Loucy (cell line): ENCODE data around the gene IFNB1.
A peak's percentile ranks its signal among the peaks of the same experiment; 100 is the strongest.

Experiments
- H2AFZ ChIP-seq: fragments of 200-600 bp; sonication (generic); 2 replicates; pipeline ENCODE4 v1.6.0; 2016; ENCODE audit warnings: antibody characterized with exemption, mild to moderate bottlenecking, low read length, moderate library complexity
- H3F3A ChIP-seq: fragments of 200-600 bp; 2 replicates; pipeline ENCODE4 v1.6.0; 2016; ENCODE audit warnings: antibody characterized with exemption, low read depth, mild to moderate bottlenecking
- H3K27me3 ChIP-seq: fragments of 200-600 bp; sonication (generic); 2 replicates; pipeline ENCODE4 v1.6.1; 2014; ENCODE audit warnings: low read length, mild to moderate bottlenecking; ENCODE audit not compliant: insufficient read depth, poor library complexity, severe bottlenecking
- H3K36me3 ChIP-seq: fragments of 200-600 bp; sonication (generic); 2 replicates; pipeline ENCODE4 v1.6.1; 2016; ENCODE audit warnings: low read length; ENCODE audit not compliant: insufficient read depth
- H3K4me1 ChIP-seq: fragments of 200-600 bp; sonication (generic); 2 replicates; pipeline ENCODE4 v1.5.1; 2014; ENCODE audit warnings: low read length, mild to moderate bottlenecking; ENCODE audit not compliant: insufficient read depth, poor library complexity, severe bottlenecking
- H3K4me2 ChIP-seq: fragments of 200-600 bp; sonication (generic); 2 replicates; pipeline ENCODE4 v1.6.0; 2014; ENCODE audit warnings: antibody characterized with exemption, low read length, low read depth, mild to moderate bottlenecking; ENCODE audit not compliant: poor library complexity, severe bottlenecking
- H3K4me3 ChIP-seq: fragments of 200-600 bp; sonication (generic); 2 replicates; pipeline ENCODE4 v1.5.1; 2014; ENCODE audit warnings: low read length, mild to moderate bottlenecking, mixed read lengths; ENCODE audit not compliant: poor library complexity, severe bottlenecking
- H3K79me2 ChIP-seq: fragments of 200-600 bp; sonication (generic); 2 replicates; pipeline ENCODE4 v1.6.1; 2014; ENCODE audit warnings: low read length; ENCODE audit not compliant: insufficient read depth
- H3K9ac ChIP-seq: fragments of 200-600 bp; sonication (generic); 2 replicates; pipeline ENCODE4 v1.6.0; 2014; ENCODE audit warnings: mild to moderate bottlenecking, low read depth, low read length, moderate library complexity; ENCODE audit not compliant: poor library complexity, severe bottlenecking
- H3K9me2 ChIP-seq: fragments of 200-600 bp; sonication (generic); replicated peaks from 2 replicates; pipeline ENCODE4 v1.6.1; 2016; ENCODE audit warnings: low read depth, low read length, mixed read lengths
- H3K9me3 ChIP-seq: fragments of 200-600 bp; sonication (generic); 2 replicates; pipeline ENCODE4 v1.6.1; 2014; ENCODE audit warnings: mild to moderate bottlenecking, antibody characterized with exemption, low read length, low read depth; ENCODE audit not compliant: insufficient read depth
- H4K20me1 ChIP-seq: fragments of 200-600 bp; sonication (generic); 2 replicates; pipeline ENCODE4 v1.6.0; 2014; ENCODE audit warnings: antibody characterized with exemption, low read length, mild to moderate bottlenecking; ENCODE audit not compliant: insufficient read depth, poor library complexity, severe bottlenecking
- EZH2phosphoT487 ChIP-seq: fragments of 200-600 bp; IDR thresholded peaks from 2 replicates; pipeline ENCODE4 v1.6.1; 2018; ENCODE audit warnings: antibody characterized with exemption, mild to moderate bottlenecking, moderate library complexity, borderline replicate concordance
- TF ChIP-seq, protein P1 (sequence below): fragments of 200-600 bp; sonication (generic); conservative IDR thresholded peaks from 2 replicates; pipeline ENCODE4 v1.5.1; 2014; ENCODE audit warnings: mild to moderate bottlenecking, antibody characterized with exemption, low read length

The IFNB1 gene

GRCh38 chr9:21037278-21037677 is 40.5 kb downstream of the IFNB1 start:
- H3F3A ChIP-seq, result no peaks in the 10 kb centered on the region
- no peaks in the 10 kb centered on the region for H3K9me3 ChIP-seq
- no peaks in the 10 kb centered on the region for H3K9me2 ChIP-seq
- no peaks in the 10 kb centered on the region for H3K27me3 ChIP-seq
- H4K20me1 ChIP-seq, result no peaks in the 10 kb centered on the region
- H3K4me1 ChIP-seq, result peaks cover 16% of the 10 kb centered on the region
- H3K9ac ChIP-seq, result no peak overlapping the region
- no peaks in the 10 kb centered on the region for H3K79me2 ChIP-seq
- H2AFZ ChIP-seq, result no peak overlapping the region
- no peak overlapping the region for H3K4me3 ChIP-seq
- H3K4me2 ChIP-seq, result no peak overlapping the region
- TF ChIP-seq EZH2phosphoT487, result no peak
- TF ChIP-seq, protein P1, sequence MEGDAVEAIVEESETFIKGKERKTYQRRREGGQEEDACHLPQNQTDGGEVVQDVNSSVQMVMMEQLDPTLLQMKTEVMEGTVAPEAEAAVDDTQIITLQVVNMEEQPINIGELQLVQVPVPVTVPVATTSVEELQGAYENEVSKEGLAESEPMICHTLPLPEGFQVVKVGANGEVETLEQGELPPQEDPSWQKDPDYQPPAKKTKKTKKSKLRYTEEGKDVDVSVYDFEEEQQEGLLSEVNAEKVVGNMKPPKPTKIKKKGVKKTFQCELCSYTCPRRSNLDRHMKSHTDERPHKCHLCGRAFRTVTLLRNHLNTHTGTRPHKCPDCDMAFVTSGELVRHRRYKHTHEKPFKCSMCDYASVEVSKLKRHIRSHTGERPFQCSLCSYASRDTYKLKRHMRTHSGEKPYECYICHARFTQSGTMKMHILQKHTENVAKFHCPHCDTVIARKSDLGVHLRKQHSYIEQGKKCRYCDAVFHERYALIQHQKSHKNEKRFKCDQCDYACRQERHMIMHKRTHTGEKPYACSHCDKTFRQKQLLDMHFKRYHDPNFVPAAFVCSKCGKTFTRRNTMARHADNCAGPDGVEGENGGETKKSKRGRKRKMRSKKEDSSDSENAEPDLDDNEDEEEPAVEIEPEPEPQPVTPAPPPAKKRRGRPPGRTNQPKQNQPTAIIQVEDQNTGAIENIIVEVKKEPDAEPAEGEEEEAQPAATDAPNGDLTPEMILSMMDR, result no peak
- H3K36me3 ChIP-seq, result no peaks in the 10 kb centered on the region

- no peak overlapping the region for H2AFZ ChIP-seq
- H3K4me1 ChIP-seq, result peaks cover 12% of the 10 kb centered on the region
- no peaks in the 10 kb centered on the region for H3K9me3 ChIP-seq
- no peak overlapping the region for H3K4me3 ChIP-seq
- no peaks in the 10 kb centered on the region for H3K9me2 ChIP-seq
- no peaks in the 10 kb centered on the region for H4K20me1 ChIP-seq
- no peak for TF ChIP-seq EZH2phosphoT487
- TF ChIP-seq, protein P1, result no peak
- no peak overlapping the region for H3K9ac ChIP-seq
- no peaks in the 10 kb centered on the region for H3K79me2 ChIP-seq
- H3K27me3 ChIP-seq, result no peaks in the 10 kb centered on the region
- H3K4me2 ChIP-seq, result no peak overlapping the region
- no peaks in the 10 kb centered on the region for H3K36me3 ChIP-seq
- no peaks in the 10 kb centered on the region for H3F3A ChIP-seq
Measured at GRCh38 chr9:21031808-21032183, 45.9 kb downstream of the IFNB1 start.

- H3K4me2 ChIP-seq, result no peak within 1 kb of the TSS
- no peak for TF ChIP-seq EZH2phosphoT487
- TF ChIP-seq, protein P1, result no peak
Measured at GRCh38 chr9:21031091-21031807, 46.5 kb downstream of the IFNB1 start, which contains the start of gene HACD4. Gene HACD4, minus strand, starts transcription at chr9:21031640. Its CDS starts 50 bp downstream, at chr9:21031590.

More at GRCh38 chr9:21031091-21031807, 46.5 kb downstream of the IFNB1 start, which contains the start of gene HACD4:
- no peaks in the 10 kb centered on the region for H3K9me2 ChIP-seq
- no peaks in the 10 kb centered on the region for H3K9me3 ChIP-seq
- no peaks in the 10 kb centered on the region for H3K36me3 ChIP-seq
- H3K9ac ChIP-seq, result no peak within 1 kb of the TSS
- no peaks in the 10 kb centered on the region for H3F3A ChIP-seq
- H4K20me1 ChIP-seq, result no peaks in the 10 kb centered on the region
- H3K4me1 ChIP-seq, result peaks cover 12% of the 10 kb centered on the region
- H3K27me3 ChIP-seq, result no peaks in the 10 kb centered on the region
- peak within 1 kb of the TSS; percentile 21 for H3K4me3 ChIP-seq
- H2AFZ ChIP-seq, result no peak within 1 kb of the TSS
- no peaks in the 10 kb centered on the region for H3K79me2 ChIP-seq
